Testis (tissue), 3 donors: ENCODE results near the gene HSPB7. TPM values are rescaled to one million over a fixed set of nuclear protein-coding genes. Genes with fewer than 3 reads are reported as not detected.
A peak's percentile ranks its signal among the peaks of the same experiment; 100 is the strongest.
"Not testable (repeated sequence)": the region's sequence is repeated elsewhere in the genome, so short reads cannot be mapped to it uniquely, and the experiment has no call there.

Source experiments
- DNase-seq: peaks from one replicate; pipeline ENCODE4 v3.0.0-alpha.2; 2019
- H3K27ac ChIP-seq, 2 donors: fragments of 200-600 bp; sonication (generic); one replicate each; pipeline ENCODE4 v1.5.1; 2019
- H3K27me3 ChIP-seq: fragments of 200-600 bp; sonication (generic); one replicate; pipeline ENCODE4 v1.5.1; 2019
- H3K36me3 ChIP-seq: fragments of 200-600 bp; sonication (generic); one replicate; pipeline ENCODE4 v1.5.1; 2017; ENCODE audit warnings: low read depth; ENCODE audit errors: missing control alignments
- H3K4me1 ChIP-seq: fragments of 200-600 bp; sonication (generic); one replicate; pipeline ENCODE4 v1.5.1; 2019
- H3K4me3 ChIP-seq, 2 donors: fragments of 200-600 bp; sonication (generic); one replicate each; pipeline ENCODE4 v1.5.1; 2017 to 2019
- H3K9me3 ChIP-seq: fragments of 200-600 bp; sonication (generic); one replicate; pipeline ENCODE4 v1.5.1; 2017
- CTCF ChIP-seq, 3 experiments: fragments of 450-650 bp in 2 of 3; fragments of 200-600 bp in 1 of 3; sonication (generic) in 1 of 3; IDR thresholded peaks; one replicate each; pipeline ENCODE4 v1.5.1; 2016 to 2019; ENCODE audit warnings: antibody characterized with exemption in 3 of 3, mild to moderate bottlenecking in 2 of 3, moderate library complexity in 1 of 3
- POLR2A ChIP-seq: fragments of 450-650 bp; IDR thresholded peaks from one replicate; pipeline ENCODE4 v1.6.1; 2017; ENCODE audit warnings: antibody characterized with exemption, mild to moderate bottlenecking, moderate library complexity
- WGBS, 2 donors: methylation state at CpG; one replicate each; pipeline ENCODE4 v1.1.5; 2018; 5-methylcytosine and 5-hydroxymethylcytosine counted together
- intact Hi-C: fragments of 100-400 bp; cut with DNase I; formaldehyde crosslinking; loops from one replicate; pipeline ENCODE4 v1.15.1; 2023; ENCODE audit warnings: low total_unique reads
- polyA plus RNA-seq: library from polyadenylated mRNA; stranded (reverse); fragments of 350-450 nt; fragmentation: Illumina TruSeq; extraction: RNeasy Lipid Tissue Mini Kit (QIAGEN cat#74804); gene quantifications from one replicate; pipeline ENCODE4 v1.2.3, GENCODE V29; 2014; ENCODE audit warnings: low read depth, low replicate concordance; ENCODE audit not compliant: insufficient read depth
- total RNA-seq, 2 donors: library from RNA; depleted of rRNA; stranded (reverse); fragments of >200 nt; gene quantifications; one replicate each; pipeline ENCODE4 v1.2.3, GENCODE V29; 2016

The HSPB7 gene
- total and polyA plus RNA-seq, 3 donors from 2014 or later, result 9.0 to 31.2 (median 11.7) TPM

GRCh38 chr1:16048573-16049189 lies 30.8 kb upstream of the HSPB7 start:
- no peak for TF ChIP-seq POLR2A
- TF ChIP-seq CTCF (IDR thresholded peaks at IDR 0.05), result no peak
- Histone ChIP-seq H3K27ac (no peak overlapping the region), H3K4me1 (peaks cover 6% of the 10 kb centered on the region), H3K9me3 (no peaks in the 10 kb centered on the region), H3K27me3 (no peaks in the 10 kb centered on the region), H3K4me3 (peak overlapping the region; percentile 18 to 31), H3K36me3 (no peaks in the 10 kb centered on the region)
- 7 to 27% methylated on average over 3 to 17 of the region's 25 CpGs for WGBS, 2 donors
- intact Hi-C loops, result no loop called here
- DNase-seq, result peak; percentile 53

GRCh38 chr1:16047791-16048475 lies 30.1 kb upstream of the HSPB7 start:
- Histone ChIP-seq H3K9me3 (no peaks in the 10 kb centered on the region), H3K36me3 (no peaks in the 10 kb centered on the region), H3K27me3 (no peaks in the 10 kb centered on the region), H3K27ac (no peak overlapping the region), H3K4me3 (no peak overlapping the region), H3K4me1 (peaks cover 10% of the 10 kb centered on the region)
- 65 to 88% methylated on average over 12 to 18 of the region's 19 CpGs for WGBS, 2 donors
- no peak for DNase-seq
- TF ChIP-seq CTCF (IDR thresholded peaks at IDR 0.05) (no peak), POLR2A (no peak)
- intact Hi-C loops, result no loop called here

DNA sequence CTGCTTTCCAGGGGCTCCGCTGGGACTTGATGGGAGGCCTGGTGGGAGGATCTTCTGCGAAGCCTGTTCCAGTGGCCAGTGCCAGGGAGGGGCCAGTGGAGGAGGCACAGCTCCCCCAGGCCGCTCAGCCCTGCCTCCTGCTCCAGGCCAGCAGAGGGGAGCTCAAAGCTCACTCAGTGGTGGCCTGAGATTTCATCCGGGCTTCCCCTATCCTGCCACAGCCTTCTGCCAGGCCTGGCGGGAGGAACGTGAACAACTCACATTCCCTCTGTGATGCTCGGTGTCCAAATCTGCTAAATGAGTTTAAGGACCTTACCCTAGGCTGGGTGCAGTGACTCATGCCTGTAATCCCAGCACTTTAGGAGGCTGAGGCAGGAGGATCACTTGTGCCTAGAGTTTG lies 29.0 kb upstream of the HSPB7 start:
- 53 to 62% methylated on average over 2 to 7 of the region's 7 CpGs for WGBS, 2 donors
- TF ChIP-seq POLR2A (no peak), CTCF (IDR thresholded peaks at IDR 0.05) (no peak)
- Histone ChIP-seq H3K27ac (no peak overlapping the region), H3K9me3 (no peaks in the 10 kb centered on the region), H3K36me3 (no peaks in the 10 kb centered on the region), H3K27me3 (no peaks in the 10 kb centered on the region), H3K4me3 (no peak overlapping the region), H3K4me1 (peaks cover 10% of the 10 kb centered on the region)
- DNase-seq, result no peak
- intact Hi-C loops, result no loop called here

GRCh38 chr1:16043950-16044349 lies 26.1 kb upstream of the HSPB7 start:
- intact Hi-C loops, result no loop called here
- Histone ChIP-seq H3K27me3 (no peaks in the 10 kb centered on the region), H3K4me3 (no peak overlapping the region), H3K27ac (no peak overlapping the region), H3K4me1 (peaks cover 10% of the 10 kb centered on the region), H3K9me3 (no peaks in the 10 kb centered on the region), H3K36me3 (no peaks in the 10 kb centered on the region)
- no peak for DNase-seq
- TF ChIP-seq POLR2A, result no peak
- TF ChIP-seq CTCF (IDR thresholded peaks at IDR 0.05), result no peak
- 95% methylated on average over 4 of the region's 5 CpGs; no CpG with 5 or more reads in 1 of the 2 donors for WGBS, 2 donors

GRCh38 chr1:16043521-16043920 lies 25.7 kb upstream of the HSPB7 start, which contains the start of gene CLCNKB:
CLCNKB (plus strand) TSS chr1:16043782; CDS start chr1:16044493, 711 bp downstream.
- 25 to 39% methylated on average over 5 to 7 of the region's 7 CpGs for WGBS, 2 donors
- Histone ChIP-seq H3K4me1 (peaks cover 8% of the 10 kb centered on the region), H3K27ac (no peak within 1 kb of the TSS), H3K36me3 (no peaks in the 10 kb centered on the region), H3K9me3 (no peaks in the 10 kb centered on the region), H3K27me3 (no peaks in the 10 kb centered on the region), H3K4me3 (no peak within 1 kb of the TSS)
- peak; percentile 75 for DNase-seq
- no peak for TF ChIP-seq POLR2A
- TF ChIP-seq CTCF (IDR thresholded peaks at IDR 0.05), result no peak
- intact Hi-C loops, result no loop called here

GRCh38 chr1:16042654-16043053 lies 24.8 kb upstream of the HSPB7 start:
- 88% methylated on average over 7 of the region's 9 CpGs; no CpG with 5 or more reads in 1 of the 2 donors for WGBS, 2 donors
- H3K27ac ChIP-seq, H3K4me3 ChIP-seq, H3K4me1 ChIP-seq, H3K36me3 ChIP-seq, intact Hi-C loops, H3K27me3 ChIP-seq, DNase-seq, H3K9me3 ChIP-seq: not testable (repeated sequence)
